Renal cortex interstitium (tissue), 3 donors: Measurements from ENCODE around the gene CPLX3. TPM values are rescaled to one million over a fixed set of nuclear protein-coding genes. Genes with fewer than 3 reads are reported as not detected.

ENCODE experiments used
- polyA plus RNA-seq, 3 donors: library from polyadenylated mRNA; unstranded; fragments of 120-200 nt; gene quantifications; one replicate each; pipeline ENCODE4 v1.2.1, GENCODE V29; 2013; ENCODE audit not compliant: insufficient read length in 3 of 3

Gene CPLX3
- polyA plus RNA-seq, 3 donors, result not detected

Other genes with a start within 250 kb of the CPLX3 start
- 10 to 100 TPM; 70.5 to 89.5 (median 72.9) TPM for gene CLK3, start 210.8 kb upstream of the CPLX3 start, polyA plus RNA-seq
- 10 to 100 TPM; 41.8 to 44.1 (median 42.0) TPM for gene EDC3, start 130.6 kb upstream of the CPLX3 start, polyA plus RNA-seq
- gene CYP1A1, start 101.1 kb upstream of the CPLX3 start, polyA plus RNA-seq, result under 1 TPM in 1 of 3 donors, not detected in 2; 0.12 TPM
- gene CYP1A2, start 77.8 kb upstream of the CPLX3 start, polyA plus RNA-seq, result under 1 TPM; 0.13 to 0.38 (median 0.23) TPM
- 10 to 100 TPM; 42.2 to 53.4 (median 47.1) TPM for gene CSK, start 44.5 kb upstream of the CPLX3 start, polyA plus RNA-seq
- gene LMAN1L, start 13.8 kb upstream of the CPLX3 start, polyA plus RNA-seq, result not detected
- 10 to 100 TPM; 27.9 to 33.5 (median 31.1) TPM for gene ULK3, start 16.5 kb downstream of the CPLX3 start, polyA plus RNA-seq
- 10 to 100 TPM; 69.1 to 71.3 (median 69.7) TPM for gene SCAMP2, start 46.7 kb downstream of the CPLX3 start, polyA plus RNA-seq
- gene MPI, start 63.4 kb downstream of the CPLX3 start, polyA plus RNA-seq, result 10 to 100 TPM; 66.1 to 71.9 (median 69.4) TPM
- 10 to 100 TPM; 51.7 to 59.3 (median 57.2) TPM for gene FAM219B, start 80.2 kb downstream of the CPLX3 start, polyA plus RNA-seq
- 100 to 1,000 TPM; 183 to 221 (median 217) TPM for gene COX5A, start 111.4 kb downstream of the CPLX3 start, polyA plus RNA-seq
- 1 to 10 TPM; 2.1 to 3.4 (median 2.5) TPM for gene RPP25, start 130.1 kb downstream of the CPLX3 start, polyA plus RNA-seq
- 10 to 100 TPM; 19.9 to 25.7 (median 21.7) TPM for gene SCAMP5, start 168.9 kb downstream of the CPLX3 start, polyA plus RNA-seq
- 10 to 100 TPM; 10.2 to 15.7 (median 12.5) TPM for gene PPCDC, start 197.0 kb downstream of the CPLX3 start, polyA plus RNA-seq